ENCODE data around the gene TYR. TPM values are rescaled to one million over a fixed set of nuclear protein-coding genes. Genes with fewer than 3 reads are reported as not detected.
"Not testable (repeated sequence)": the region's sequence is repeated elsewhere in the genome, so short reads cannot be mapped to it uniquely, and the experiment has no call there.

The TYR gene
- total and polyA plus RNA-seq, 2 donors (not counting 1 experiment from before 2014, with no cell fraction given), result not detected

DNA sequence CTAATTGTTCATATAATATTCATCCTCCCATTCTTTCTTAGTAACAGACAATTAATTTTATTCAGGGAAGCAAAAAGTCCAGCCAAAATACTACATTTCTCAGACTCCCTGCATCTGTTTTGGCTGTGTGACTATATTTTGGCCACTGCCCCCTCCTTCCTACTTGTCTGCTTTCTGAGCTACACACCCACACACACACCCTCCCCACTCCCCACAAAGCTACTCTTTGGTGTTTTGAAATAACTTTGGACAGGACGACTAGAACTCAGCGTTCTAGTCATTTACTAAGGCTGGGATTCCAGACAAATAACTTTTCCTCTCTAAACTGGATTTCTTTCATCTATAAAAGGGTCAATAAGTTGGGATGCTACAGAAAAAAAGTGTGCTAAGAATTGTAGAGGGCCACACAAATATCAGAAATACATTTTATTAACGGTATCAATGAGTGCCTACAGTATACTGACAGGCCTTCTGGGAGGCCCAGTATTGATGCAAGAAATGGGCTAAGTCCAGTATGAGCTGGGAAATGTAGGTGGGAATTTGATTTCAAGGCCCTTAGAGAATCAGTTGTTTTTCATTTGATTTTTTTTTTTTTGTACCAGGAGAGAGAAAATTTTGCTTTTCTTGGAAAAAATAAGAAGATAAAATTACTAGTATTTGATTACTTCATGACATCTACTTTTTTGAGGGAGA lies 165.4 kb downstream of the TYR start:
- CTCF ChIA-PET; ATAC-seq (ENCODE audit: low read depth); H2AFZ ChIP-seq (ENCODE audit: insufficient read depth, low read depth, low read length, poor library complexity, severe bottlenecking); H3K36me3 ChIP-seq (replicated peaks in 1 of 2; ENCODE audit: control extremely low read depth in 1 of 2, control insufficient read depth in 1 of 2, extremely low read depth in 1 of 2, insufficient read depth in 2 of 2, low read length in 1 of 2); H3K4me3 ChIP-seq (ENCODE audit: control extremely low read depth in 1 of 5, extremely low read depth in 1 of 5, insufficient read depth in 1 of 5, low read depth in 2 of 5, low read length in 4 of 5); H3K27me3 ChIP-seq (replicated peaks in 1 of 4; ENCODE audit: control extremely low read depth in 1 of 4, control insufficient read depth in 3 of 4, insufficient read depth in 4 of 4, low read length in 3 of 4); H3K27ac Mint-ChIP-seq; H3K9me3 ChIP-seq (ENCODE audit: control extremely low read depth in 1 of 3, control insufficient read depth in 2 of 3, insufficient read depth in 1 of 3, low read length in 2 of 3); H3K27ac ChIP-seq (ENCODE audit: low read length in 2 of 2); DNase-seq; H3K27me3 Mint-ChIP-seq; H3K9ac ChIP-seq (ENCODE audit: low read length); H3K4me2 ChIP-seq (replicated peaks; ENCODE audit: low read depth, low read length, poor library complexity, severe bottlenecking); H3K4me1 ChIP-seq (ENCODE audit: control insufficient read depth in 2 of 2, insufficient read depth in 2 of 2, low read length in 2 of 2); H3K4me1 Mint-ChIP-seq; H4K20me1 ChIP-seq (ENCODE audit: control insufficient read depth, insufficient read depth, low read length, poor library complexity, severe bottlenecking); POLR2A ChIA-PET; H3K9me3 Mint-ChIP-seq (ENCODE audit: insufficient read depth); H3K4me3 Mint-ChIP-seq; H3K79me2 ChIP-seq (ENCODE audit: control insufficient read depth, insufficient read depth, low read length); intact Hi-C loops (cut with micrococcal nuclease): not testable (repeated sequence)
- WGBS (ENCODE audit: insufficient coverage), result no CpG with 5 or more reads among the region's 3 CpGs

Other genes starting within 250 kb of the TYR start
- gene GRM5, start 111.9 kb upstream of the TYR start, total RNA-seq, result not detected in 2 replicates
- not detected in 2 replicates for gene GRM5, start 111.9 kb upstream of the TYR start, polyA plus RNA-seq